DMS53 treated with DMSO at 0.1 percent for 48 hours (cell line): Measurements from ENCODE around the gene RACK1.

Experiments
- DNase-seq: peaks from one replicate; lab custom pipeline; 2025; ENCODE audit not compliant: unreplicated experiment; lab: John Stamatoyannopoulos, UW

RACK1 gene

DNA sequence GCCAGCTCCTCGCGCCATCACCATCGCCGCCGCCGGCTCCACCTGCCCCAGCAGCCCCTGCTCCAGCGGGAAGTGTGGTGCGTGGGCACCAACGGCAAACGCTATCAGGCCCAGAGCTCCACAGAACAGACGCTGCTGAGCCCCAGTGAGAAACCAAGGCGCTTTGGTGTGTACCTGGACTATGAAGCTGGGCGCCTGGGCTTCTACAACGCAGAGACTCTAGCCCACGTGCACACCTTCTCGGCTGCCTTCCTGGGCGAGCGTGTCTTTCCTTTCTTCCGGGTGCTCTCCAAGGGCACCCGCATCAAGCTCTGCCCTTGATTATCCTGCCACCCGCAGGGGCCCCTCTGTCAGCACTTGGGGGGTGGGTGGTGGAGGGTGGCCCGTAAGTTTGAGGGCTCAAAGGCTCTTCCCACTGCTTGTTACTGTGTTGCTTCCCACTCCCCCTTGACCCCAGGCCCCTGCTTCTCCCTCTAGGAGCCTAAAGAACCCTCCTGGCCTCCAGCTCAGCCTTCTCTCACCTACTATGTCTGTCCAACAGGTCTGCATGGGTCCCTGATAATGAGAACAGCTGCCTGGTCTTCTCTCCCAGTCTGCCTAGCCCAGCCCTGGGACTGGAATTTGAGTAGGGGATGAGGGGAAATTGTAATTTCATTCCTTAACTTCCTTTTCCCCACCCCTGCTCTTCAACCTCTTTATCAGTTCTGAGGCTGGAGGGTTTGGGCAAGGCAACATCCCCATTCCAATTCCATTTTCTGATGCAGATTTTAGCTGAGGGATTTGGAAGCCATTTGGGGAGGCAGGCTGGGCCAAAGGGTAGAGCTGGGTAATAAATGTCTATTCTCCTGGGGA is 9.0 kb downstream of the RACK1 start:
- DNase-seq: no peak

DNA sequence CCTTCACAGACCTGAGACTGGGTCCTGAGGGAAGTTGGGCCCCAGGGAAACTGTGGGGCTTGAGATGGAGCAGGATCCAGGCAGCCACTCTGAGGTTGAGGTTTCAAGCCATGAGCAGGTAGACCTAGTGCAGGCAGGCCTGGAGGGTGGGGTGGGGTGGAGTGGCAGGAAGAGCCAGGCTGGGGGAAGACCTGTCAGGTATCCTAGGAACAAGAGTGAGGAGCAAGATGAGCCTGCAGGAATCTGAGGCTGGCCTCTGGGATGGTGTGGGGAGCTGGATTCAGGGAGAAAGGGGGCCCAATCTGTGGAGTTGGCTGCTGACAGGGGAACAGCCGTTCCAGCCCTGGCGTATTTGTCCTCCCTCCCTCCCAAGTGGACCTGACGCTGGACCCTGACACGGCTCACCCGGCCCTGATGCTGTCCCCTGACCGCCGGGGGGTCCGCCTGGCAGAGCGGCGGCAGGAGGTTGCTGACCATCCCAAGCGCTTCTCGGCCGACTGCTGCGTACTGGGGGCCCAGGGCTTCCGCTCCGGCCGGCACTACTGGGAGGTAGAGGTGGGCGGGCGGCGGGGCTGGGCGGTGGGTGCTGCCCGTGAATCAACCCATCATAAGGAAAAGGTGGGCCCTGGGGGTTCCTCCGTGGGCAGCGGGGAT is 9.8 kb downstream of the RACK1 start:
- no peak for DNase-seq

DNA sequence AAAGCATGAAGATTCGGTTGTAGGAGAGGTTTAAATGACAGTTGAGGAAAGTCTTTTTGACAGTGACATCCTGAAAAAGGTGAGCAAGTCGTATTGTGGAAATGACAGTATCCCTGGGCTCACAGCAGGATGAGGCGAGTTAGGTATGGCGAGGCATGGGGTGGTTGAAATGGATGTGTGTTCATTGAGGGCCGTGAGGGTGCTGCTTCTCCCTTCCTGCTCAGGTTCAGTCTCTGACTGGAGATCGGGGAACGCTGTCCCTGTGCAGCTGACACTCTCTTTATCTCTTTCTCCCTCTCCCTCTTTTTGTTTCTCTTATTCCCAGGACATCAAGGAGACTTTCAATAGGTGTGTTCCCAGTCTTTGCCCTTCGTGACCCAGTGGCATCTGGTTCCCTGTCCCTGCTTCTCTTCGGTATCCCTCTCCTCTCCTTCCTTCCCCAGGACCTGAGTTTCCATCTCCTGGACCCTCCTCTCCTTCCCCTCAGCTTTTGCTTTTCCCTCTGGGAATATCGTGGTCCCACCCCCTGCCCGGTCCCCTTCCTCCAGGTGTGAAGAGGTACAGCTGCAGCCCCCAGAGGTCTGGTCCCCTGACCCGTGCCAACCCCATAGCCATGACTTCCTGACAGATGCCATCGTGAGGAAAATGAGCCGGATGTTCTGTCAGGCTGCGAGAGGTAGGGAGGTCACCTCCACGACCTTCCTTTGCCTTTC is 10.5 kb downstream of the RACK1 start:
- DNase-seq: no peak

DNA sequence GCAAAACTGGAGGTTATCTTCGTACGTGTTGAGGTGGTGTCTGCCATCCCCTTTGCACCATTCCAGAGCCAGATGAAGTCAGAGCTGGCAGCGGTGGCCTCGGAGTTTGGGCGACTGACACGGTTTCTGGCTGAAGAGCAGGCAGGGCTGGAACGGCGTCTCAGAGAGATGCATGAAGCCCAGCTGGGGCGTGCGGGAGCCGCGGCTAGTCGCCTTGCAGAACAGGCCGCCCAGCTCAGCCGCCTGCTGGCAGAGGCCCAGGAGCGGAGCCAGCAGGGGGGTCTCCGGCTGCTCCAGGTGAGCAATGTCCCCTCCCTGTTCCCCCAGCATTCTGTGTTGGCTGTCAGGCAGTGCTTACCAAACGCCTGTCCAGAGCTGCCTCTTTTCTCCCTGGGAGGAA is 11.1 kb downstream of the RACK1 start:
- DNase-seq: no peak

DNA sequence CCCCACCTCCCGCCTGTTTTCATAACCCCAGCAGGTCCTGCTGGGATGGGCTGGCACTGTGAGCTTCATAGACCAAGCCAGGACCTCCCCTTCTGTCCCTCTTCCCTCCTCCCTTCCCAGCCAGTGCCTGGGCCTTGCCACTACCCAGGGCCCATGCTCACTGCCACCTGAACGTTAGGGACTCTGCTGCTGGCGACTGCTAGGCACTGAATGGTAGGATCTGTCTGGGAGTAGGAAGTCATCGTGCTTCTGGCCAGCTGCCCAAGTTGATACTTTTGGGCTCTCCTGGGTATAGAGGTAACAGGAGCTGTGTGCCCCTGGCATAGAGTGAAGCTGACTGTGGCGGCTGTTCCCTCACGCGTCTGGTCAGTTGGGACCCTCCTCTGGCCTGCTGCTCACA is 12.3 kb downstream of the RACK1 start:
- no peak for DNase-seq

DNA sequence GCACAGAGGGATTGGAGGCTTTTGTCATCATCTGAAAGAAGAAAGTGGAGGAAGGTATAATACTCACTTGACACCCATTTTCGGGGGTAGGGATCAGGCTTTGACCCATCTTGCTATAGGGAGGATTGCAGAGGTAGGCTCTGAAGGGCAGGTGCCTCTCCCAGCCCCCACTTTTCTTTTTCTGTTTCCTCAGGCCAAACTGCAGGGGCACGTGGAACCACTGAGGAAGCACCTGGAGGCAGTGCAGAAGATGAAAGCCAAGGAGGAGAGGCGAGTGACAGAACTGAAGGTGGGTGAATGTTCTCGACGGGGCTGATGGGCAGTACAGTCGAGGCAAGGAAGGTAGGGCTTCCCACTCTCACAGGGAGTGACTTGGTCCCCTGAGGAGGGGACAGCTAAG is 13.2 kb downstream of the RACK1 start:
- DNase-seq: no peak

DNA sequence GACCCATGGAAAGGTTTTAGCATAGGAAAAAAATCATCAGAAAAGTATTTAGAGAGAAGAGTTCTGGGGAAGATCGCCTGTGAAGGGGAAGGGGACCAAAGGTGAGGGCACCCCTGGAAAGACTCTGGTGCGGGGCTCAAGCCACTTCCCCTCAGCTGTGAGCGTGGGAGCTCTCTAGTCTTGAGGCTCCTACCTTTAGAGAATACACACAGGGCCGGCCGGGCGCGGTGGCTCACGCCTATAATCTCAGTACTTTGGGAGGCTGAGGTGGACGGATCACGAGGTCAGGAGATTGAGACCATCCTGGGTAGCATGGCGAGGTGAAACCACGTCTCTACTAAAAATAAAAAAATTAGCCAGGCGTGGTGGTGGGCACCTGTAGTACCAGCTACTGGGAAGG is 13.7 kb downstream of the RACK1 start:
- no peak for DNase-seq

DNA sequence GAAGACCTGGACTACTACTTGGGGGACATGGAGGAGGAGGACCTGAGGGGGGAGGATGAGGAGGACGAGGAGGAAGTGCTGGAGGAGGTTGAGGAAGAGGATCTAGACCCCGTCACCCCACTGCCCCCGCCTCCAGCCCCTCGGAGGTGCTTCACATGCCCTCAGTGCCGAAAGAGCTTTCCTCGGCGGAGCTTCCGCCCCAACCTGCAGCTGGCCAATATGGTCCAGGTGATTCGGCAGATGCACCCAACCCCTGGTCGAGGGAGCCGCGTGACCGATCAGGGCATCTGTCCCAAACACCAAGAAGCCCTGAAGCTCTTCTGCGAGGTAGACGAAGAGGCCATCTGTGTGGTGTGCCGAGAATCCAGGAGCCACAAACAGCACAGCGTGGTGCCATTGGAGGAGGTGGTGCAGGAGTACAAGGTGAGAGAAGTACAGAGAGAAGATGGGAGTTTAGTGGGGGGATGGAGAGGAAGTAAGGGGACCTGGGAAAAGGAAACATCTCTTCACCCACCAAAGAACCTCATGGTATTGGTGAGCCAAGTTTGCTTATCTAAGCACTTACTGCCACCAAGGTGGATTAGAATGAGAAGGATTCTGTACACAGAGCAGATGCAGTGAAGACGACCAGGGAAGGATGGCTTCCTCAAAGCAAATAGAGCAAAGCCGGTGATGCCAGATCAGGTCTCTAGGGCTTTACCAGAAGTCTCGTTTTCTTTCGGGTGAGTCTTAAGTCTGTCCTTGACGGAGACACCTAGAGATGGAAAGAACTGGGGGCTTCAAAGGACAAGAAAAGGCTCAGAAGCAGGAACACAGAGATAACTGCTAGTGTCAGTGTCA is 19.1 kb downstream of the RACK1 start:
- no peak for DNase-seq

DNA sequence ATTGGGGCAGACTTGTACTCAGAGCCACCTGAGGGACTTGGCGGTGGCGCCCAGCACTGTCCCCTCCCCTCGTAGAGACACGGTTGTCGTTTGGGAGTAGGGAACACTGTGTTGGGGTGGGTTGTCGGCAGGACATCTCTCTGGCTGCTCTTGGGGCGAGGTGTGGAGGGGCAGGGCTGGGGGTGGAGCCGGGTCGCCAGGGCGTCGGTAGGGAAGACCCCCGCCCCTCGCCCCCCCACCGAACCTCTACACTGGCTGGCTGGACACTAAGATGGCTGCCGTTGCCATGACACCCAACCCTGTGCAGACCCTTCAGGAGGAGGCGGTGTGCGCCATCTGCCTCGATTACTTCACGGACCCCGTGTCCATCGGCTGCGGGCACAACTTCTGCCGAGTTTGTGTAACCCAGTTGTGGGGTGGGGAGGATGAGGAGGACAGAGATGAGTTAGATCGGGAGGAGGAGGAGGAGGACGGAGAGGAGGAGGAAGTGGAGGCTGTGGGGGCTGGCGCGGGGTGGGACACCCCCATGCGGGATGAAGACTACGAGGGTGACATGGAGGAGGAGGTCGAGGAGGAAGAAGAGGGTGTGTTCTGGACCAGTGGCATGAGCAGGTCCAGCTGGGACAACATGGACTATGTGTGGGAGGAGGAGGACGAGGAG is 19.8 kb downstream of the RACK1 start:
- no peak for DNase-seq

DNA sequence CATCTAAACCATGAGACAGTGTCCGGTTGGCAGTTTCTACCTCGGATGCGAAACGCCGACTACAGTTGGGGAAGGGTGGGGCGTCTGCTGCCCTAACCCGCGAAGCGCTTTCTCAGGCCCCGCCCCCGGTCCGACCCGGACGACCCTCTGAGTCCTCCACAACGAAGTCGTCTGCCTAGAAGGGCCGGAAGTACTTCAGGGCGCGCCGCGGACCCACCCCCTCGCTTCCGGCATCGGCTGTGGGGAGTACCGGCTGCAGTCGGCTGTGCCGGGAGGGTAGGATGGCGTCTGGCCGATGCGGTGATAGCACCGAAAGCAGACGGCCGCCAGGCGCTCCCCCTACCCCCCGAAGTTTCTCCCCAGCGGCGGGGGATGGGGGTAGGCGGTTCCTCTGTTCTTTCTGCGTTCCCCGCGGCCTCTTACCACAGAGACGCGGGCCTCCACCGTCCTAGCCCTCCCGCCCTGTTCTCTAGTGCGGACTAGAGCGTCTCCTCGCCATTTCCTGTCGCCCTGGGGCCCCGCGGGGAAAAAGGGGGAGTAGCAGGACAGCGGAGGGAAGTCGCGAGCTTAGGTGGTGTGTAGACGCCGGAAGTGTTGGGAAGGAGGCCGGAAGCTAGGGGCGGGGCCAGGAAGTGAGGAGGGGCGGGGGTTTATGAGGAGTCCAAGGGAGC is 20.5 kb downstream of the RACK1 start, which contains the start of gene TRIM41:
Gene TRIM41 (plus strand): TSS at position 224 of the 671 bp plus-strand sequence. CDS start 719 bp downstream, outside the sequence.
- DNase-seq: no peak

DNA sequence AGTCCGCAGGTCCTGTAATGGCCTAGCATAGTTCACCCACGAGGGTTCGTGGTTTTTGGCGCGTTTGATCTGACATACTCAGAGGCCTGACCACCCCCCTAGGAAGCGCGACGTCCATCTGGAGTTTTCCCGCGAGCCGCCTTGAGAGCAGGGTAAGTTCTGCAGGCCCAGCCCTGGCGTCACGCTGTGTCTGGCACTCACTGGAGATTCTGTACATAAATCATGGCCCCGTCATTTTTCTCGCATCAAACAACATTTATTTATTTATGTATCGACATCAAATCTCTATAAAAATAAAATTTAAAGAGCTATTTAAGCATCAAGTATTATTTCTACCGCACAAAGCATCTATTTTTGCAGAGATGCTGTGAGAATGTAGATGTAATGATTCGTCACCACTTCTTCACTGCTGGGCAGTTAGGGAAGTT is 21.1 kb downstream of the RACK1 start:
- no peak for DNase-seq

DNA sequence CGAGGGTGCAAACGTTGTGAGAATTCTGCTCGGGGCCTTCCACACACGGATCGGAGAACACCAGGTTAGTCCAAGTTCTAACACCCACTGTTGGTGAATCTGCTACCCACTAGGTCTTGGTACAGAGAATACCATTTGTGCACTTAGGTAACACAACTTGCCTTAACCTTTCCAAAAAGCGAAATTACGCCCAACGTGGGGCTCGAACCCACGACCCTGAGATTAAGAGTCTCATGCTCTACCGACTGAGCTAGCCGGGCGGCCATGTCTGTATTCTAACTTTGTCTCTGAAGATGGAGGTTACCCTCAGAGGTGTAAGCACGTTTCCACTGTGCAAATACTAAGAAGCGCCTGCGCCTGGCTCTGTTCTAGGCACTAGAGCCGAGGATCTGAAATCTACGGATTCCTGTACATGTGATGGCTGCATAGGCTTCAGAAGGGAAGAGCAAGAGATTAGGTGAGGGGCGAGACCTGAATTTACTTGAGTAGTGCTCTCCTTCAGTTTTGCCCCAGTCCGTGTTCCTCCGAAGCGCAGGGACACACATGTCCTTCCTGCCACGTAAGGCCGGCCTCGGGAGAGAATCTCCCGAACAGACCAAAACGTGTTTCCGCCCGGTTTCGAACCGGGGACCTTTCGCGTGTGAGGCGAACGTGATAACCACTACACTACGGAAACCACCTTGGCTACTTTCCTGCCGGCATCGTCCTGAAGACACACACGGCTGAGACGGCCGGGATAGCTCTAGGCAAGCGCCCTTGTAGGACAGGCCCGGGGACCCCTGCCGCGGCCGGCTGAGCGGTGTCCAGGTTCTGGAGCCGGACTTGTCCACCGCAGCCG is 21.7 kb downstream of the RACK1 start:
- no peak for DNase-seq

DNA sequence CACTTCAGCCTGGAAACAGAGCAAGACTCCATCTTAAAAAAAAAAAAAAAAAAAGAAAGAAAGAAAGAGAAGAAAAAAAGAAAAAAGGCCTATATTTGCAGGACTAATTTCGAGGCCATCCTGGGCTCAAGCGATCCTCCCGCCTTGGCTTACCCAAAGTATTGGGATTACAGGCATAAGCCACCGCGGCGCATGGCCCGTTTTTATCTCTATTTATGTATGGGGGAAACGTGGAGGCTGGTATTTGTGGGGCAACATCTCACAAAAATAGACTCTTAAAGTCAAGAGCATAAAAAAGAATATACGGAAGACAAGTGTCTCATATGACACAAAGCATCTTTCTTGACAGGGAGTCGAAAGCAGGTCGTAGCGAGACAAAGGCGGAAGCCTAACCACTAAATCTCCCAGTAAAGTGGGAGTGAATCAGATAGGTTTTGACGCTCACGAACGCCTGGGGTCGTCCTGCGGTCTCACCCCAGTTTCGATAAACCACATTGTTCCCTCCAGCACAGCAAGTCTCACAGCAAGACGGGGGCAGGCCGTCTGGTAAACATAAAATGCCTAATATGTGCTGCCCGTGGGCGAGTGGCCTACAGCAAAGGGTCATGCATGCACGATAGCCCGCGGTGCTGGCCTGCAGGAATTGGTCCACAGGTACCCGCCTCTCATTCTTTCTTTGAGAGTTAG is 22.5 kb downstream of the RACK1 start:
- DNase-seq: no peak

DNA sequence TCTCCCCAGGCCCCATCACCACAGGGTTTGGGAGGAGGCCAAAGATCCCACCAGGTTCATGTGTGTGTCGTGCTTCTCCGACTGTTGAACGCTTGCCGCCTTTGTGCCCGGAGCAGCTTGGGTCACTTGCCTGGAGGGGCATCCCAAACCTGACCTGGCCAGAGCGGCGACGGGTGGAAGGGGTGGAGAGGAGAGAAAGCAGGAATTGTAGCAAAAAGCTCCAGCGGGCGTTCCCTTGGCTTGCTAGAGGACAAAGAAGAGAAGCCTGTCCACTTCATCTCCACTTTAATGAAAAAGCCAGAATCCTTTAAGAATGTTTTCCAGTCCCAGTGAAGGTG is 23.6 kb downstream of the RACK1 start:
- no peak for DNase-seq

DNA sequence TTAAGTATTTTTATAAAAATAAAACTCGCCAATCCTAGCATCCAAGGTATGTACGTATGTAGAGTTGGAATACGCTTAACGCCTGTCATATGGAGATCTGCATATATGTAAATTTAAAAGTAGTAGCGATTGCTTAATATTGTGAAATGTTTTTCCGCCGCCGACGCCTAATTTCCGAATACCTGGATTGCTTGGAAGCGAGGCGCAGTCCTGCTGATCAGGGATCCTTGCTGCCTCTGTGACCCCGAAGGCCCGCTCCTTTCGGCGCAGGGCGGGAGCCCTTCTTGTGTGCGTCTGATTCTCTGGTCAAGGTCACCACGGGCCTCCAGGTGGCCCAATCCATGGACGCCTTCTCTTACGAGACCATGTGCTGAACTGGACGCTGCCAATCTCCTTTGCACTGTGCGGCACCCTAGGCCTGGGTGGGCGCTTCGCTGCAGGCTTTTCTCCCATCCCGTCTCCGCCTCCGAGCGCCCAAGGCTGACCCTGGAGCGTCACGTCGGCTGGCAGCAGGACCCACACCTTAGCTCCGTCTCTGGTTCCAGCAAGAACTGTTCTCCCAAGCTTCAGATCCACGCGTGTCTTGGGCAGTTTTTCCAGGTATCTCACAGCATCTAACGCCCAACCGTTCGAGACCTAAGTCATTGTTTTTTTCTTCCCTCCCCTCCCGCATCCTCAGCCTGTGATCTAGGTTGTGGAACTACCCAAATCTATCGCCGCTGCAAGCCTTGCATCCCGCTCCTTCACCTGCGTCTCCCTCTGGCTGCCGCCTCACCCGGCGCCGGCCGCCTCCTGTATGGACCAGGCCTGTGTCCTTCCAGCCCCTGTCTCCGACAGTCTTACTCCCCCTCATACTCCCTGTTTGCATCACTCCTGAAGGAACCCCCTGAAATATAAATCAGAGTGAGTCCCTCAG is 24.2 kb downstream of the RACK1 start:
- no peak for DNase-seq

DNA sequence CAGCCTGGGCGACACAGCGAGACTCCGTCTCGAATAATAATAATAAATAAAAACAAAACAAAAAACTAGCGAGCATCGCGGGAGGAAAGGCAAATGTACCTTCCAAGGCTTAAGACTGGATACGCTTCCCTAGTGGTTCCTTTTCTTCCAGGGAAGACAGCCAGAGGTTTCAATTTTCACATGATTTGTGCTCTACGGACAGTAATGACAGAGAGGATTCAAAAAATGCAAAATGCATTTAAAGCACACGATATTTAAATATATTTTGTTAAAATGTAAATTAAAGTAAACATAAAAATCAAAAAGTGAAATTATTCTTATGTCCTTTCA is 24.9 kb downstream of the RACK1 start:
- DNase-seq: no peak

DNA sequence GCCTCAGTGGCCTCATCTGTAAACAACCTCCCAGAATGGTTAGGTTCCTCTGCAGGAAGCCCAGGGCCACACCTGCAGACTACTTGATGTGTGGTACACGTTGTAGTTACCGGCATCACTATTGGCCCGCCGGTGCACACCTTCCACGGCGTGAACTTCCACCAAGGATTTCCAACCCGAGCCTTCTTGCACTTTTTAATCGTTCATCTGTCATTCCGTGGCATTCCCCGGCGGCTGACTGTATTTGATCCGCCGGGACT is 26.0 kb downstream of the RACK1 start:
- DNase-seq: no peak
